Ovary (tissue), 9 donors: ENCODE data around the gene APLN. TPM values are rescaled to one million over a fixed set of nuclear protein-coding genes. Genes with fewer than 3 reads are reported as not detected.

ENCODE experiments used
- DNase-seq, 5 donors: peaks; one replicate each; pipeline ENCODE4 v3.0.0-alpha.2; 2019 to 2020
- H3K27ac ChIP-seq, 2 donors: fragments of 200-600 bp; one replicate each; pipeline versions ENCODE4 v1.5.1 to v1.8.0; 2019 to 2022
- H3K27me3 ChIP-seq: fragments of 200-600 bp; one replicate; pipeline ENCODE4 v1.8.0; 2022
- H3K36me3 ChIP-seq: fragments of 200-600 bp; sonication (generic); one replicate; pipeline ENCODE4 v1.5.1; 2019
- H3K4me1 ChIP-seq: one replicate; pipeline ENCODE4 v1.8.1; 2013; ENCODE audit warnings: mild to moderate bottlenecking, moderate library complexity; ENCODE audit not compliant: insufficient read depth
- H3K4me3 ChIP-seq: fragments of 200-600 bp; sonication (generic); one replicate; pipeline ENCODE4 v1.5.1; 2017
- H3K9me3 ChIP-seq, 2 donors: fragments of 200-600 bp in 1 of 2; sonication (generic) in 1 of 2; one replicate each; pipeline versions ENCODE4 v1.5.1 to v1.8.1; 2013 to 2019; ENCODE audit warnings: mild to moderate bottlenecking in 1 of 2, moderate library complexity in 1 of 2
- CTCF ChIP-seq, 3 donors: fragments of 450-650 bp in 2 of 3; fragments of 200-600 bp in 1 of 3; IDR thresholded peaks; one replicate each; pipeline versions ENCODE4 v1.5.1 to v1.8.0; 2016 to 2022; ENCODE audit warnings: antibody characterized with exemption in 3 of 3, mild to moderate bottlenecking in 1 of 3
- EP300 ChIP-seq: sonication (generic); formaldehyde crosslinking; IDR thresholded peaks from one replicate; pipeline ENCODE4 v1.6.1; 2017; ENCODE audit warnings: antibody characterized with exemption
- POLR2A ChIP-seq: fragments of 450-650 bp; IDR thresholded peaks from one replicate; pipeline ENCODE4 v1.6.1; 2017; ENCODE audit warnings: antibody characterized with exemption, mild to moderate bottlenecking, moderate library complexity
- WGBS, 3 donors: extraction: QIAGEN DNeasy Blood & Tissue Kit in 1 of 3; methylation state at CpG; one replicate each; pipeline versions ENCODE4 v1.1.5 to v1.1.7; 2013 to 2017; 5-methylcytosine and 5-hydroxymethylcytosine counted together
- intact Hi-C, 4 donors: fragments of 100-400 bp; cut with DNase I; formaldehyde crosslinking; loops; one replicate each; pipeline versions ENCODE4 v1.11.0 to v1.15.1; 2022 to 2023
- polyA plus RNA-seq, 2 donors: library from polyadenylated mRNA; stranded (reverse); fragments of 200-250 nt in 1 of 2; fragments of 350-450 nt in 1 of 2; fragmentation: Illumina TruSeq in 1 of 2; extraction: RNeasy Lipid Tissue Mini Kit (QIAGEN cat#74804) in 1 of 2; gene quantifications; one replicate each; pipeline ENCODE4 v1.2.3, GENCODE V29; 2013 to 2014
- total RNA-seq, 7 donors: library from RNA; depleted of rRNA in 2 of 7; stranded (reverse); fragments of >200 nt in 2 of 7; fragmentation: NEBNext Ultra II Directional in 3 of 7; extraction: Animal tissue kit (Norgen Biotek cat#: 25700) in 3 of 7; gene quantifications; one replicate each; pipeline versions ENCODE4 v1.1.0 to v1.2.4, GENCODE V29; 2016 to 2023
- donor health status: DM: no; HTN: no; CAD: no; lungs with moderate emphysema.
- donor health status: DM: no; HTN: no; CAD: no.
- donor health status: Bipolar disorder and iron deficiency.
- donor health status: DM: yes; HTN: yes; CAD: no.
- donor health status: DM: no; HTN: no; CAD: no.
- donor health status: DM: yes; HTN: yes; CAD: no.

The APLN gene
- total and polyA plus RNA-seq, 9 donors: 0.72 to 14.5 (median 3.4) TPM

- H3K4me1 ChIP-seq: no peaks in the 10 kb centered on the region
- intact Hi-C loops: no loop called here
- WGBS, 3 donors: 41 to 52% (median 50%) methylated on average over 3 of the region's 3 CpGs
These were observed 28.7 kb downstream of the APLN start for GRCh38 chrX:129626026-129626425.

GRCh38 chrX:129622757-129623301 lies 31.9 kb downstream of the APLN start:
- Histone ChIP-seq H3K9me3 (no peaks in the 10 kb centered on the region), H3K4me1 (no peaks in the 10 kb centered on the region), H3K27ac (no peak overlapping the region), H3K36me3 (no peaks in the 10 kb centered on the region), H3K4me3 (no peak overlapping the region), H3K27me3 (no peaks in the 10 kb centered on the region)
- DNase-seq: no peak
- WGBS, 3 donors: 61 to 66% (median 62%) methylated on average over 10 of the region's 10 CpGs
- no peak for TF ChIP-seq POLR2A
- TF ChIP-seq EP300: no peak
- TF ChIP-seq CTCF (IDR thresholded peaks at IDR 0.05): no peak
- intact Hi-C loops: no loop called here

More at GRCh38 chrX:129626026-129626425, 28.7 kb downstream of the APLN start:
- no peak for DNase-seq
- TF ChIP-seq EP300 (no peak), POLR2A (no peak), CTCF (IDR thresholded peaks at IDR 0.05) (no peak)
- no peaks in the 10 kb centered on the region for H3K36me3 ChIP-seq
- no peak overlapping the region for H3K4me3 ChIP-seq
- no peaks in the 10 kb centered on the region for H3K9me3 ChIP-seq
- H3K27me3 ChIP-seq: no peaks in the 10 kb centered on the region
- no peak overlapping the region for H3K27ac ChIP-seq

GRCh38 chrX:129618997-129619396 lies 35.8 kb downstream of the APLN start:
- Histone ChIP-seq H3K9me3 (no peaks in the 10 kb centered on the region), H3K4me1 (no peaks in the 10 kb centered on the region), H3K27me3 (no peaks in the 10 kb centered on the region), H3K36me3 (no peaks in the 10 kb centered on the region), H3K27ac (no peak overlapping the region), H3K4me3 (no peak overlapping the region)
- TF ChIP-seq CTCF (IDR thresholded peaks at IDR 0.05) (no peak), EP300 (no peak), POLR2A (no peak)
- intact Hi-C loops: no loop called here
- 66 to 73% (median 68%) methylated on average over 4 of the region's 4 CpGs for WGBS, 3 donors
- no peak for DNase-seq

GRCh38 chrX:129617420-129617819 lies 37.3 kb downstream of the APLN start:
- no peaks in the 10 kb centered on the region for H3K4me1 ChIP-seq
- no peak overlapping the region for H3K27ac ChIP-seq
- intact Hi-C loops: no loop called here
- no peak for DNase-seq
- TF ChIP-seq CTCF (IDR thresholded peaks at IDR 0.05) (no peak), POLR2A (no peak)
- no peaks in the 10 kb centered on the region for H3K27me3 ChIP-seq
- no peaks in the 10 kb centered on the region for H3K9me3 ChIP-seq
- no peaks in the 10 kb centered on the region for H3K36me3 ChIP-seq
- 58 to 76% (median 64%) methylated on average over 6 of the region's 6 CpGs for WGBS, 3 donors
- H3K4me3 ChIP-seq: no peak overlapping the region
